Thyroid gland (tissue), 4 donors: ENCODE data around the gene DLG2. TPM values are rescaled to one million over a fixed set of nuclear protein-coding genes. Genes with fewer than 3 reads are reported as not detected.

Source experiments
- DNase-seq, 2 donors: peaks; one replicate each; pipeline ENCODE4 v3.0.0-alpha.2; 2019
- H3K27ac ChIP-seq, 3 donors: fragments of 200-600 bp; sonication (generic); 1 replicate in 2 of 3; 2 replicates in 1 of 3; pipeline ENCODE4 v1.5.1; 2016 to 2019; ENCODE audit warnings: mild to moderate bottlenecking in 1 of 3, moderate library complexity in 1 of 3
- H3K27me3 ChIP-seq: fragments of 200-600 bp; sonication (generic); one replicate; pipeline ENCODE4 v1.5.1; 2019
- H3K36me3 ChIP-seq, 2 donors: fragments of 200-600 bp; sonication (generic); one replicate each; pipeline ENCODE4 v1.5.1; 2016 to 2019
- H3K4me1 ChIP-seq, 2 donors: fragments of 200-600 bp; sonication (generic); one replicate each; pipeline ENCODE4 v1.5.1; 2017 to 2019
- H3K4me3 ChIP-seq, 3 donors: fragments of 200-600 bp; sonication (generic); replicated peaks in 1 of 3; 1 replicate in 2 of 3; 2 replicates in 1 of 3; pipeline ENCODE4 v1.5.1; 2016; ENCODE audit warnings: mild to moderate bottlenecking in 1 of 3
- H3K9me3 ChIP-seq: fragments of 200-600 bp; sonication (generic); one replicate; pipeline ENCODE4 v1.5.1; 2017
- CTCF ChIP-seq, 6 experiments: fragments of 200-600 bp in 3 of 6; fragments of 450-650 bp in 3 of 6; sonication (generic) in 3 of 6; IDR thresholded peaks; one replicate each; pipeline ENCODE4 v1.5.1; 2016 to 2019; ENCODE audit warnings: antibody characterized with exemption in 6 of 6, mild to moderate bottlenecking in 2 of 6, inconsistent platforms in 1 of 6, moderate library complexity in 1 of 6
- POLR2A ChIP-seq, 2 donors: fragments of 450-650 bp; IDR thresholded peaks; one replicate each; pipeline ENCODE4 v1.6.1; 2017; ENCODE audit warnings: antibody characterized with exemption in 2 of 2, mild to moderate bottlenecking in 2 of 2, moderate library complexity in 1 of 2
- WGBS, 2 donors: methylation state at CpG; one replicate each; pipeline ENCODE4 v1.1.5; 2017; 5-methylcytosine and 5-hydroxymethylcytosine counted together
- intact Hi-C: fragments of 100-400 bp; cut with DNase I; formaldehyde crosslinking; loops from one replicate; pipeline ENCODE4 v1.15.1; 2023
- total RNA-seq, 4 donors: library from RNA; depleted of rRNA; stranded (reverse); fragments of >200 nt; gene quantifications; one replicate each; pipeline ENCODE4 v1.2.3, GENCODE V29; 2016

The DLG2 gene
- total RNA-seq, 4 donors from 2014 or later, result 29.4 to 79.4 (median 42.4) TPM

- 80 to 88% methylated on average over 2 of the region's 2 CpGs for WGBS, 2 donors
- no peaks in the 10 kb centered on the region for H3K27me3 ChIP-seq
Observed at GRCh38 chr11:85582111-85582510, 45.0 kb downstream of the DLG2 start.

GRCh38 chr11:85575388-85575787 is 51.8 kb downstream of the DLG2 start:
- Histone ChIP-seq H3K9me3 (no peaks in the 10 kb centered on the region), H3K36me3 (no peaks in the 10 kb centered on the region), H3K27me3 (no peaks in the 10 kb centered on the region), H3K4me3 (no peak overlapping the region), H3K27ac (peak overlapping the region in 1 of 3 donors; percentile 18), H3K4me1 (peaks cover 30 to 42% of the 10 kb centered on the region in 2 donors)
- WGBS, 2 donors, result 94 to 100% methylated on average over 1 of the region's 1 CpG
- DNase-seq, result no peak
- TF ChIP-seq CTCF (IDR thresholded peaks at IDR 0.05) (no peak), POLR2A (IDR thresholded peaks at IDR 0.05) (no peak)
- intact Hi-C loops, result no loop called here

More at GRCh38 chr11:85582111-85582510, 45.0 kb downstream of the DLG2 start:
- no peak overlapping the region for H3K27ac ChIP-seq
- DNase-seq, result no peak
- intact Hi-C loops, result no loop called here
- peaks cover 0 to 3% of the 10 kb centered on the region in 2 donors for H3K4me1 ChIP-seq
- no peak overlapping the region for H3K4me3 ChIP-seq
- no peaks in the 10 kb centered on the region for H3K36me3 ChIP-seq
- TF ChIP-seq POLR2A (IDR thresholded peaks at IDR 0.05) (no peak), CTCF (IDR thresholded peaks at IDR 0.05) (no peak)
- H3K9me3 ChIP-seq, result no peaks in the 10 kb centered on the region

GRCh38 chr11:85572056-85572455 is 55.1 kb downstream of the DLG2 start:
- Histone ChIP-seq H3K4me1 (peaks cover 30 to 39% of the 10 kb centered on the region in 2 donors), H3K9me3 (no peaks in the 10 kb centered on the region), H3K27me3 (no peaks in the 10 kb centered on the region), H3K27ac (peak overlapping the region in 2 of 3 donors; percentile 22 to 29), H3K36me3 (no peaks in the 10 kb centered on the region), H3K4me3 (no peak overlapping the region)
- intact Hi-C loops, result no loop called here
- WGBS, 2 donors, result 14 to 19% methylated on average over 2 of the region's 2 CpGs
- no peak for DNase-seq
- TF ChIP-seq POLR2A (IDR thresholded peaks at IDR 0.05), result no peak
- TF ChIP-seq CTCF (IDR thresholded peaks at IDR 0.05), result no peak

- Histone ChIP-seq H3K4me1 (peaks cover 27 to 28% of the 10 kb centered on the region in 2 donors), H3K4me3 (no peak overlapping the region), H3K27me3 (no peaks in the 10 kb centered on the region), H3K27ac (no peak overlapping the region), H3K9me3 (no peaks in the 10 kb centered on the region), H3K36me3 (no peaks in the 10 kb centered on the region)
- no peak for DNase-seq
- intact Hi-C loops, result no loop called here
- TF ChIP-seq POLR2A (IDR thresholded peaks at IDR 0.05), result no peak
- TF ChIP-seq CTCF (IDR thresholded peaks at IDR 0.05), result no peak
- WGBS, 2 donors, result 94% methylated on average over 4 of the region's 4 CpGs
Observed at GRCh38 chr11:85569525-85569924, 57.6 kb downstream of the DLG2 start.

GRCh38 chr11:85558411-85558810 is 68.7 kb downstream of the DLG2 start:
- intact Hi-C loops, result no loop called here
- no peak for TF ChIP-seq CTCF (IDR thresholded peaks at IDR 0.05)
- Histone ChIP-seq H3K4me1 (no peaks in the 10 kb centered on the region), H3K4me3 (no peak overlapping the region), H3K27ac (no peak overlapping the region), H3K27me3 (no peaks in the 10 kb centered on the region), H3K36me3 (no peaks in the 10 kb centered on the region), H3K9me3 (no peaks in the 10 kb centered on the region)
- no peak for DNase-seq
- 90 to 96% methylated on average over 2 of the region's 2 CpGs for WGBS, 2 donors
